T follicular helper cell (primary cell): ENCODE measurements around the gene KDF1.
"Not testable (repeated sequence)": the region's sequence is repeated elsewhere in the genome, so short reads cannot be mapped to it uniquely, and the experiment has no call there.

Experiments
- DNase-seq: peaks from one replicate; pipeline ENCODE4 v3.0.0-alpha.2; 2020; ENCODE audit warnings: low read depth

KDF1 gene

GRCh38 chr1:26994020-26994786 lies 33.9 kb upstream of the KDF1 start:
- no peak for DNase-seq

GRCh38 chr1:26993237-26994019 lies 33.2 kb upstream of the KDF1 start, which contains the start of gene TRNP1:
TRNP1 (plus strand) TSS chr1:26993692; CDS start chr1:26993787, 95 bp downstream.
- DNase-seq: peak; percentile 55

- DNase-seq: no peak
Observed at GRCh38 chr1:26991310-26992116, 31.2 kb upstream of the KDF1 start.

- not testable (repeated sequence) for DNase-seq
Observed at GRCh38 chr1:26989403-26990109, 29.3 kb upstream of the KDF1 start.

- DNase-seq: no peak
Observed at GRCh38 chr1:26986658-26987057, 26.4 kb upstream of the KDF1 start.

- no peak for DNase-seq
Observed at GRCh38 chr1:26984291-26984690, 24.0 kb upstream of the KDF1 start.

GRCh38 chr1:26983863-26984262 lies 23.6 kb upstream of the KDF1 start:
- DNase-seq: no peak

- no peak for DNase-seq
Observed at GRCh38 chr1:26981146-26981846, 21.0 kb upstream of the KDF1 start.

GRCh38 chr1:26978901-26979300 lies 18.6 kb upstream of the KDF1 start:
- no peak for DNase-seq

- no peak for DNase-seq
Observed at GRCh38 chr1:26976621-26977510, 16.6 kb upstream of the KDF1 start.

- no peak for DNase-seq
Observed at GRCh38 chr1:26972821-26973220, 12.6 kb upstream of the KDF1 start.

GRCh38 chr1:26972390-26972789 lies 12.1 kb upstream of the KDF1 start:
- DNase-seq: no peak

- no peak for DNase-seq
Observed at GRCh38 chr1:26971590-26971989, 11.3 kb upstream of the KDF1 start.

GRCh38 chr1:26970810-26971209 lies 10.5 kb upstream of the KDF1 start:
- DNase-seq: no peak

- no peak for DNase-seq
Observed at GRCh38 chr1:26965628-26966027, 5.4 kb upstream of the KDF1 start.

- no peak for DNase-seq
Observed at GRCh38 chr1:26965213-26965612, 4.9 kb upstream of the KDF1 start.

- DNase-seq: no peak
Observed at GRCh38 chr1:26961826-26962225, 1.6 kb upstream of the KDF1 start.

- DNase-seq: no peak
Observed at GRCh38 chr1:26960625-26960966, 328 bp upstream of the KDF1 start.

GRCh38 chr1:26959270-26959669 lies 998 bp downstream of the KDF1 start:
- no peak for DNase-seq

- no peak for DNase-seq
Observed at GRCh38 chr1:26957306-26957705, 3.0 kb downstream of the KDF1 start.
